H9 (cell line): ENCODE results near the gene HMGCS2. TPM values are rescaled to one million over a fixed set of nuclear protein-coding genes. Genes with fewer than 3 reads are reported as not detected.

Experiments used
- DNase-seq: peaks from one replicate; pipeline ENCODE4 v3.0.0-alpha.2; 2017
- H2AFZ ChIP-seq: one replicate; pipeline ENCODE4 v1.6.1; 2013; ENCODE audit warnings: mild to moderate bottlenecking, low read length, control low read depth, moderate library complexity
- H2AK5ac ChIP-seq: 2 replicates; pipeline ENCODE4 v1.6.1; 2013; ENCODE audit warnings: low read length, control low read depth, mixed read lengths; ENCODE audit not compliant: insufficient read length
- H2BK120ac ChIP-seq: one replicate; pipeline ENCODE4 v1.6.1; 2013; ENCODE audit warnings: low read depth, mild to moderate bottlenecking, low read length, control low read depth, inconsistent platforms; ENCODE audit not compliant: poor library complexity, severe bottlenecking
- H2BK12ac ChIP-seq: 2 replicates; pipeline ENCODE4 v1.6.1; 2013; ENCODE audit warnings: low read length, control low read depth, mixed read lengths, low read depth; ENCODE audit not compliant: insufficient read length
- H2BK15ac ChIP-seq: 2 replicates; pipeline ENCODE4 v1.6.1; 2013; ENCODE audit warnings: low read depth, low read length, control low read depth
- H2BK20ac ChIP-seq: one replicate; pipeline ENCODE4 v1.6.1; 2013; ENCODE audit warnings: low read depth, mild to moderate bottlenecking, low read length, control low read depth, inconsistent platforms; ENCODE audit not compliant: poor library complexity, severe bottlenecking
- H2BK5ac ChIP-seq: 2 replicates; pipeline ENCODE4 v1.6.1; 2013; ENCODE audit warnings: low read length, control low read depth, mixed read lengths; ENCODE audit not compliant: insufficient read length
- H3K14ac ChIP-seq: 2 replicates; pipeline ENCODE4 v1.6.1; 2013; ENCODE audit warnings: low read length, control low read depth; ENCODE audit not compliant: insufficient read depth
- H3K18ac ChIP-seq: 2 replicates; pipeline ENCODE4 v1.6.1; 2013; ENCODE audit warnings: low read depth, mild to moderate bottlenecking, mixed read lengths, low read length, control low read depth; ENCODE audit not compliant: insufficient read length
- H3K23ac ChIP-seq: 2 replicates; pipeline ENCODE4 v1.6.1; 2013; ENCODE audit warnings: low read length, control low read depth, mixed read lengths, low read depth; ENCODE audit not compliant: insufficient read length
- H3K23me2 ChIP-seq: 2 replicates; pipeline ENCODE4 v1.6.1; 2013; ENCODE audit warnings: low read depth, mild to moderate bottlenecking, mixed read lengths, low read length, control low read depth; ENCODE audit not compliant: insufficient read length, poor library complexity, severe bottlenecking
- H3K27ac ChIP-seq: 2 replicates; pipeline ENCODE4 v1.5.1; 2013; ENCODE audit warnings: low read length, control low read depth, mixed read lengths, low read depth; ENCODE audit not compliant: insufficient read length
- H3K27me3 ChIP-seq: 2 replicates; pipeline ENCODE4 v1.6.1; 2013; ENCODE audit warnings: low read length, control low read depth, inconsistent platforms; ENCODE audit not compliant: insufficient read depth
- H3K4ac ChIP-seq: 2 replicates; pipeline ENCODE4 v1.6.1; 2013; ENCODE audit warnings: low read depth, mild to moderate bottlenecking, control low read depth, inconsistent platforms, low read length, moderate library complexity
- H3K4me1 ChIP-seq: 2 replicates; pipeline ENCODE4 v1.6.1; 2013; ENCODE audit warnings: low read length, control low read depth, inconsistent platforms; ENCODE audit not compliant: insufficient read depth
- H3K4me2 ChIP-seq: 2 replicates; pipeline ENCODE4 v1.6.1; 2013; ENCODE audit warnings: low read length, control low read depth, mixed read lengths; ENCODE audit not compliant: insufficient read length, insufficient read depth
- H3K56ac ChIP-seq: 2 replicates; pipeline ENCODE4 v1.6.1; 2013; ENCODE audit warnings: low read depth, mild to moderate bottlenecking, mixed read lengths, low read length, control low read depth; ENCODE audit not compliant: insufficient read length
- H3K79me1 ChIP-seq: 2 replicates; pipeline ENCODE4 v1.6.1; 2013; ENCODE audit warnings: low read depth, mild to moderate bottlenecking, moderate library complexity, low read length, control low read depth, inconsistent platforms; ENCODE audit not compliant: insufficient read depth, poor library complexity, severe bottlenecking
- H3K79me2 ChIP-seq: 2 replicates; pipeline ENCODE4 v1.6.1; 2013; ENCODE audit warnings: low read length, control low read depth, inconsistent platforms; ENCODE audit not compliant: insufficient read depth
- H3K9ac ChIP-seq: 2 replicates; pipeline ENCODE4 v1.6.1; 2013; ENCODE audit warnings: low read length, control low read depth, mixed read lengths; ENCODE audit not compliant: insufficient read length; ENCODE audit errors: extremely low read depth
- H3K9me3 ChIP-seq: one replicate; pipeline ENCODE4 v1.6.1; 2013; ENCODE audit warnings: low read depth, low read length, inconsistent platforms; ENCODE audit not compliant: control insufficient read depth
- H3T11ph ChIP-seq: one replicate; pipeline ENCODE4 v1.6.1; 2013; ENCODE audit warnings: mild to moderate bottlenecking, low read length, control low read depth, inconsistent platforms
- H4K20me1 ChIP-seq: one replicate; pipeline ENCODE4 v1.6.1; 2013; ENCODE audit not compliant: control insufficient read depth, insufficient read length, insufficient read depth
- H4K5ac ChIP-seq: 2 replicates; pipeline ENCODE4 v1.6.1; 2013; ENCODE audit warnings: low read depth, mild to moderate bottlenecking, mixed read lengths, low read length, control low read depth; ENCODE audit not compliant: insufficient read length
- H4K8ac ChIP-seq: replicated peaks from 2 replicates; pipeline ENCODE4 v1.6.1; 2013; ENCODE audit warnings: low read length, control low read depth, mixed read lengths, low read depth; ENCODE audit not compliant: insufficient read length
- H4K91ac ChIP-seq: 2 replicates; pipeline ENCODE4 v1.6.1; 2013; ENCODE audit warnings: low read depth, mild to moderate bottlenecking, moderate library complexity, mixed read lengths, low read length, control low read depth; ENCODE audit not compliant: insufficient read length
- H3K27ac Mint-ChIP-seq, 3 experiments: 2 replicates in 2 of 3; 3 replicates in 1 of 3; pipeline ENCODE4 v1.8.0; 2020 to 2021; ENCODE audit warnings: mixed read lengths in 3 of 3, mild to moderate bottlenecking in 1 of 3, moderate library complexity in 1 of 3
- H3K27me3 Mint-ChIP-seq: 2 replicates; pipeline ENCODE4 v1.8.0; 2021; ENCODE audit warnings: low read depth, mild to moderate bottlenecking, moderate library complexity, mixed read lengths
- H3K36me3 Mint-ChIP-seq, 3 experiments: 2 replicates in 2 of 3; 3 replicates in 1 of 3; pipeline ENCODE4 v1.8.0; 2020 to 2021; ENCODE audit warnings: low read depth in 3 of 3, mixed read lengths in 3 of 3; ENCODE audit not compliant: insufficient read depth in 1 of 3
- H3K4me1 Mint-ChIP-seq, 2 experiments: 2 replicates each; pipeline ENCODE4 v1.8.0; 2020; ENCODE audit warnings: mixed read lengths in 2 of 2
- H3K4me3 Mint-ChIP-seq, 2 experiments: 2 replicates in 1 of 2; 3 replicates in 1 of 2; pipeline ENCODE4 v1.8.0; 2020 to 2021; ENCODE audit warnings: mild to moderate bottlenecking in 2 of 2, mixed read lengths in 2 of 2, moderate library complexity in 1 of 2
- H3K9me3 Mint-ChIP-seq, 2 experiments: 2 replicates in 1 of 2; 3 replicates in 1 of 2; pipeline ENCODE4 v1.8.0; 2020; ENCODE audit warnings: mild to moderate bottlenecking in 2 of 2, mixed read lengths in 2 of 2, moderate library complexity in 1 of 2
- CTCF ChIP-seq: fragments of 200-600 bp; sonication (generic); conservative IDR thresholded peaks from 3 replicates; pipeline ENCODE4 v1.8.0; 2021; ENCODE audit warnings: antibody characterized with exemption, mild to moderate bottlenecking
- WGBS: extraction: QIAGEN DNeasy Blood & Tissue Kit; methylation state at CpG from one replicate; pipeline ENCODE4 v1.1.7; 2013; ENCODE audit warnings: missing lambda C conversion rate, low lambda C conversion rate, mixed read lengths; ENCODE audit not compliant: insufficient read length; ENCODE audit errors: extremely low coverage; 5-methylcytosine and 5-hydroxymethylcytosine counted together
- total RNA-seq: library from RNA; stranded (reverse); gene quantifications from 2 replicates; pipeline ENCODE4 v1.2.1, GENCODE V29; 2021

The HMGCS2 gene
- total RNA-seq, 1 experiment from 2014 or later = not detected

- Mint-ChIP-seq H3K9me3 (no peaks in the 10 kb centered on the region), H3K27me3 (no peaks in the 10 kb centered on the region; the same call in 1 of the 2 replicates), H3K4me3 (no peak overlapping the region), H3K27ac (no peak overlapping the region), H3K4me1 (peaks cover 0 to 7% of the 10 kb centered on the region in 2 experiments; a peak in 2 of 4 replicates), H3K36me3 (no peaks in the 10 kb centered on the region)
- H2BK15ac ChIP-seq = no peak overlapping the region
- H4K5ac ChIP-seq = no peak overlapping the region
- no peak overlapping the region for H2BK20ac ChIP-seq
- H3K23ac ChIP-seq = no peak overlapping the region
- no peak overlapping the region for H2BK12ac ChIP-seq
- H3K56ac ChIP-seq = no peak overlapping the region
- no peaks in the 10 kb centered on the region for H3K9me3 ChIP-seq
- H3K27me3 ChIP-seq = no peaks in the 10 kb centered on the region
- H3K9ac ChIP-seq = no peak overlapping the region
- no peaks in the 10 kb centered on the region for H3K23me2 ChIP-seq
- no peak overlapping the region for H3T11ph ChIP-seq
- H3K4me2 ChIP-seq = no peak overlapping the region
- no peak overlapping the region for H2BK5ac ChIP-seq
- no peak for DNase-seq
- no peak overlapping the region for H4K8ac ChIP-seq
- no peak overlapping the region for H2AK5ac ChIP-seq
- no peak overlapping the region for H2AFZ ChIP-seq
- WGBS = no CpG with 5 or more reads among the region's 3 CpGs
- H4K91ac ChIP-seq = no peak overlapping the region
- no peak overlapping the region for H3K4ac ChIP-seq
- no peak for TF ChIP-seq CTCF
- H3K4me1 ChIP-seq = no peaks in the 10 kb centered on the region
- H3K79me2 ChIP-seq = no peaks in the 10 kb centered on the region
- H4K20me1 ChIP-seq = no peaks in the 10 kb centered on the region
- no peak overlapping the region for H3K27ac ChIP-seq
- H3K79me1 ChIP-seq = no peaks in the 10 kb centered on the region
- H3K18ac ChIP-seq = no peak overlapping the region
- no peak overlapping the region for H3K14ac ChIP-seq
- H2BK120ac ChIP-seq = no peak overlapping the region
Measured at GRCh38 chr1:119784191-119784781, 15.6 kb upstream of the HMGCS2 start.
